K562 (cell line): ENCODE data around the gene SUV39H2. TPM values are rescaled to one million over a fixed set of nuclear protein-coding genes. Genes with fewer than 3 reads are reported as not detected.
A peak's percentile ranks its signal among the peaks of the same experiment; 100 is the strongest.

Experiments
- CEBPG ChIP-seq, 3 experiments: fragments of 200-800 bp in 1 of 3; sonication (Bioruptor generic) in 1 of 3; sonication (generic) in 1 of 3; formaldehyde crosslinking in 1 of 3; IDR thresholded peaks in 2 of 3; conservative IDR thresholded peaks in 1 of 3; 2 replicates each; pipeline versions ENCODE4 v1.6.1 to v1.8.0; 2016 to 2022; ENCODE audit warnings: missing compliant biosample characterization in 2 of 3, missing genetic modification characterization in 2 of 3, mild to moderate bottlenecking in 1 of 3, missing genetic modification reagents in 1 of 3
- DMBX1 ChIP-seq: fragments of 250-450 bp; sonication (Bioruptor Pico); IDR thresholded peaks from 2 replicates; pipeline ENCODE4 v1.8.0; 2022; ENCODE audit warnings: inconsistent platforms, mild to moderate bottlenecking, moderate library complexity, borderline replicate concordance
- ELK1 ChIP-seq: sonication (generic); formaldehyde crosslinking; IDR thresholded peaks from 2 replicates; pipeline ENCODE4 v1.8.1; 2022; ENCODE audit warnings: missing genetic modification reagents
- ETV6 ChIP-seq, 3 experiments: fragments of 150-350 bp in 1 of 3; sonication (generic) in 1 of 3; formaldehyde crosslinking in 1 of 3; IDR thresholded peaks; 2 replicates each; pipeline versions ENCODE4 v1.6.1 to v1.8.0; 2014 to 2022; ENCODE audit warnings: borderline replicate concordance in 2 of 3, low read depth in 2 of 3, antibody characterized with exemption in 1 of 3, low read length in 1 of 3, mild to moderate bottlenecking in 1 of 3, missing genetic modification reagents in 1 of 3
- FOXP1 ChIP-seq: sonication (generic); formaldehyde crosslinking; IDR thresholded peaks from 2 replicates; pipeline ENCODE4 v1.8.0; 2022; ENCODE audit warnings: mild to moderate bottlenecking, missing genetic modification reagents
- FOXP4 ChIP-seq: sonication (generic); formaldehyde crosslinking; IDR thresholded peaks from 2 replicates; pipeline ENCODE4 v1.8.0; 2022; ENCODE audit warnings: mild to moderate bottlenecking, missing genetic modification reagents, borderline replicate concordance
- FUS ChIP-seq: fragments of 200-400 bp; formaldehyde crosslinking; optimal IDR thresholded peaks from 2 replicates; pipeline ENCODE3; 2017; ENCODE audit warnings: low read depth, low read length
- KLF1 ChIP-seq: fragments of 450-650 bp; IDR thresholded peaks from 2 replicates; pipeline ENCODE4 v1.6.1; 2016; ENCODE audit warnings: missing genetic modification characterization, missing compliant biosample characterization
- KLF16 ChIP-seq: IDR thresholded peaks from 2 replicates; pipeline ENCODE4 v1.6.1; 2016; ENCODE audit warnings: antibody characterized with exemption
- SIX5 ChIP-seq, 2 experiments: IDR thresholded peaks; 2 replicates each; pipeline ENCODE4 v1.6.1; 2011; ENCODE audit warnings: low read length in 2 of 2, borderline replicate concordance in 1 of 2, low read depth in 1 of 2, mild to moderate bottlenecking in 1 of 2, moderate library complexity in 1 of 2; ENCODE audit not compliant: insufficient read depth in 1 of 2
- SP2 ChIP-seq: IDR thresholded peaks from 2 replicates; pipeline ENCODE4 v1.6.1; 2011; ENCODE audit warnings: mild to moderate bottlenecking, low read depth, low read length, moderate library complexity; ENCODE audit not compliant: poor library complexity, severe bottlenecking; ENCODE audit errors: extremely low read depth
- U2AF1 ChIP-seq: fragments of 200-400 bp; formaldehyde crosslinking; optimal IDR thresholded peaks from 2 replicates; pipeline ENCODE3; 2017; ENCODE audit warnings: mild to moderate bottlenecking, low read depth, low read length, moderate library complexity
- YBX1 ChIP-seq: fragments of 450-650 bp; IDR thresholded peaks from 2 replicates; pipeline ENCODE4 v1.7.1; 2016; ENCODE audit warnings: mild to moderate bottlenecking
- ZMIZ1 ChIP-seq, 2 experiments: fragments of 150-350 bp in 1 of 2; IDR thresholded peaks; 2 replicates each; pipeline ENCODE4 v1.6.1; 2012 to 2016; ENCODE audit warnings: low read depth in 2 of 2, low read length in 2 of 2, mild to moderate bottlenecking in 1 of 2, moderate library complexity in 1 of 2
- ZNF232 ChIP-seq: sonication (generic); formaldehyde crosslinking; IDR thresholded peaks from 2 replicates; pipeline ENCODE4 v1.8.0; 2022; ENCODE audit warnings: mild to moderate bottlenecking, missing genetic modification reagents
- ZNF740 ChIP-seq, 3 experiments: fragments of 200-800 bp in 1 of 3; sonication (Bioruptor generic) in 1 of 3; sonication (generic) in 1 of 3; formaldehyde crosslinking in 1 of 3; IDR thresholded peaks; 2 replicates each; pipeline versions ENCODE4 v1.6.1 to v1.8.0; 2016 to 2022; ENCODE audit warnings: mild to moderate bottlenecking in 2 of 3, missing compliant biosample characterization in 2 of 3, missing genetic modification characterization in 2 of 3, missing genetic modification reagents in 1 of 3
- polyA plus RNA-seq, 8 experiments: library from polyadenylated mRNA; depleted of rRNA in 4 of 8; stranded (reverse) in 5 of 8; unstranded in 3 of 8; fragments of >200 nt; fragmentation: Nextera tagmentation in 2 of 8; fragmentation: Illumina TruSeq in 1 of 8; extraction: Ambion mirVana in 2 of 8; extraction: Trizol in 1 of 8; gene quantifications; 2 replicates each; pipeline versions ENCODE4 v1.2.1 to v1.2.3, GENCODE V29; 2011 to 2014; ENCODE audit warnings: inconsistent platforms in 1 of 8, missing spikeins in 1 of 8
- total RNA-seq, 7 experiments: library from RNA; depleted of rRNA in 6 of 7; stranded (reverse); fragments of >200 nt in 6 of 7; fragmentation: Illumina TruSeq in 2 of 7; extraction: Trizol in 2 of 7; gene quantifications; 2 replicates each; pipeline versions ENCODE4 v1.2.1 to v1.2.3, GENCODE V29; 2011 to 2021; ENCODE audit warnings: low replicate concordance in 1 of 7

SUV39H2 gene
- total and polyA plus RNA-seq, 9 of the 15 experiments (the other 6 are each of a cell fraction or from before 2014, with no cell fraction given): 24.1 to 54.3 (median 41.3) TPM

GRCh38 chr10:14837757-14838581 is 40.7 kb upstream of the SUV39H2 start, which contains the start of the genes CDNF, HSPA14 and MSANTD7 (continued):
- no peak for TF ChIP-seq ZNF232 (CRISPR knock-in tag)
- no peak for TF ChIP-seq ELK1 (CRISPR knock-in tag)
- TF ChIP-seq CEBPG (CRISPR knock-in tag; IDR thresholded peaks at IDR 0.05): peak; percentile 85
- TF ChIP-seq CEBPG (tag; conservative IDR thresholded peaks at IDR 0.05 in 1 of 2, IDR thresholded peaks at IDR 0.05 in 1 of 2): peak; percentile 85 to 94
- no peak for TF ChIP-seq ETV6 (IDR thresholded peaks at IDR 0.05; ENCODE audit: borderline replicate concordance in 1 of 2, low read depth in 2 of 2, low read length in 1 of 2)
- TF ChIP-seq ETV6 (CRISPR knock-in tag; IDR thresholded peaks at IDR 0.05; ENCODE audit: borderline replicate concordance): no peak
- no peak for TF ChIP-seq KLF16
- no peak for TF ChIP-seq FUS
- TF ChIP-seq ZNF740 (CRISPR knock-in tag; IDR thresholded peaks at IDR 0.05): 0 out of 2 replicates have a peak, but pooled peaks have one; percentile 26
- no peak for TF ChIP-seq ZNF740 (tag; IDR thresholded peaks at IDR 0.05)
- no peak for TF ChIP-seq YBX1
- TF ChIP-seq DMBX1 (CRISPR knock-in tag): no peak
- TF ChIP-seq ZMIZ1 (IDR thresholded peaks at IDR 0.05; ENCODE audit: low read depth in 2 of 2, low read length in 2 of 2): no peak; a peak in 1 of 4 replicates
- TF ChIP-seq FOXP4 (CRISPR knock-in tag): no peak
- TF ChIP-seq SP2: peak; percentile 7
- no peak for TF ChIP-seq U2AF1
- TF ChIP-seq FOXP1 (CRISPR knock-in tag): peak; percentile 91; the same call in 1 of the 2 replicates
- TF ChIP-seq KLF1: peak; percentile 78; the same call in 1 of the 2 replicates
- TF ChIP-seq SIX5 (IDR thresholded peaks at IDR 0.05; ENCODE audit: borderline replicate concordance in 1 of 2, insufficient read depth in 1 of 2, low read depth in 1 of 2, low read length in 2 of 2): no peak
